ENCODE data around the gene UBIAD1.

Gene UBIAD1

GRCh38 chr1:11233208-11233607, 39.8 kb upstream of the UBIAD1 start:
- H3K27me3 ChIP-seq (ENCODE audit: low read length) = no peaks in the 10 kb centered on the region
- H4K20me1 ChIP-seq (ENCODE audit: low read depth, low read length) = no peaks in the 10 kb centered on the region
- H3K4me2 ChIP-seq (ENCODE audit: low read depth, low read length, poor library complexity, severe bottlenecking) = no peak overlapping the region
- no peak overlapping the region for H2AFZ ChIP-seq (ENCODE audit: low read depth, low read length, severe bottlenecking)
- no peak overlapping the region for H3K9ac ChIP-seq (ENCODE audit: low read length)
- no peak overlapping the region for H3K4me3 ChIP-seq (ENCODE audit: insufficient read depth, low read length, poor library complexity, severe bottlenecking)
- H3K27ac ChIP-seq (ENCODE audit: low read depth, low read length) = no peak overlapping the region
- H3K9me2 ChIP-seq (replicated peaks; ENCODE audit: insufficient read depth, low read length) = no peaks in the 10 kb centered on the region
- H3K79me2 ChIP-seq (ENCODE audit: insufficient read depth, low read length) = no peaks in the 10 kb centered on the region
- no peaks in the 10 kb centered on the region for H3F3A ChIP-seq (ENCODE audit: insufficient read depth)
- H3K9me3 ChIP-seq (ENCODE audit: insufficient read depth, low read length) = no peaks in the 10 kb centered on the region
- TF ChIP-seq EZH2phosphoT487 (conservative IDR thresholded peaks at IDR 0.05; ENCODE audit: low read length) = no peak
- no peak for TF ChIP-seq CTCF (IDR thresholded peaks at IDR 0.05; ENCODE audit: insufficient read depth, low read length, poor library complexity, severe bottlenecking)
- peaks cover 21% of the 10 kb centered on the region for H3K36me3 ChIP-seq (ENCODE audit: low read length)

GRCh38 chr1:11237356-11237755, 35.6 kb upstream of the UBIAD1 start:
- Histone ChIP-seq H3K79me2 (ENCODE audit: insufficient read depth, low read length) (no peaks in the 10 kb centered on the region), H3K4me2 (ENCODE audit: low read depth, low read length, poor library complexity, severe bottlenecking) (no peak overlapping the region), H4K20me1 (ENCODE audit: low read depth, low read length) (no peaks in the 10 kb centered on the region), H3K9ac (ENCODE audit: low read length) (no peak overlapping the region), H2AFZ (ENCODE audit: low read depth, low read length, severe bottlenecking) (no peak overlapping the region), H3K9me2 (replicated peaks; ENCODE audit: insufficient read depth, low read length) (no peaks in the 10 kb centered on the region), H3F3A (ENCODE audit: insufficient read depth) (no peaks in the 10 kb centered on the region), H3K27me3 (ENCODE audit: low read length) (no peaks in the 10 kb centered on the region), H3K36me3 (ENCODE audit: low read length) (peaks cover 17% of the 10 kb centered on the region), H3K4me3 (ENCODE audit: insufficient read depth, low read length, poor library complexity, severe bottlenecking) (no peak overlapping the region), H3K27ac (ENCODE audit: low read depth, low read length) (no peak overlapping the region), H3K9me3 (ENCODE audit: insufficient read depth, low read length) (no peaks in the 10 kb centered on the region)
- TF ChIP-seq CTCF (IDR thresholded peaks at IDR 0.05; ENCODE audit: insufficient read depth, low read length, poor library complexity, severe bottlenecking) = no peak
- no peak for TF ChIP-seq EZH2phosphoT487 (conservative IDR thresholded peaks at IDR 0.05; ENCODE audit: low read length)

GRCh38 chr1:11238311-11238710, 34.7 kb upstream of the UBIAD1 start:
- H3K27me3 ChIP-seq (ENCODE audit: low read length) = no peaks in the 10 kb centered on the region
- no peaks in the 10 kb centered on the region for H3K9me3 ChIP-seq (ENCODE audit: insufficient read depth, low read length)
- no peaks in the 10 kb centered on the region for H3F3A ChIP-seq (ENCODE audit: insufficient read depth)
- TF ChIP-seq EZH2phosphoT487 (conservative IDR thresholded peaks at IDR 0.05; ENCODE audit: low read length) = no peak
- no peak for TF ChIP-seq CTCF (IDR thresholded peaks at IDR 0.05; ENCODE audit: insufficient read depth, low read length, poor library complexity, severe bottlenecking)
- H3K79me2 ChIP-seq (ENCODE audit: insufficient read depth, low read length) = no peaks in the 10 kb centered on the region
- no peak overlapping the region for H3K4me3 ChIP-seq (ENCODE audit: insufficient read depth, low read length, poor library complexity, severe bottlenecking)
- H3K9ac ChIP-seq (ENCODE audit: low read length) = no peak overlapping the region
- H3K9me2 ChIP-seq (replicated peaks; ENCODE audit: insufficient read depth, low read length) = no peaks in the 10 kb centered on the region
- no peak overlapping the region for H3K4me2 ChIP-seq (ENCODE audit: low read depth, low read length, poor library complexity, severe bottlenecking)
- no peak overlapping the region for H2AFZ ChIP-seq (ENCODE audit: low read depth, low read length, severe bottlenecking)
- no peaks in the 10 kb centered on the region for H4K20me1 ChIP-seq (ENCODE audit: low read depth, low read length)
- peaks cover 17% of the 10 kb centered on the region for H3K36me3 ChIP-seq (ENCODE audit: low read length)
- H3K27ac ChIP-seq (ENCODE audit: low read depth, low read length) = no peak overlapping the region

Measured in SU-DHL-6 (cell line).